ENCODE data around the gene HSPD1.

The HSPD1 gene

GRCh38 chr2:197480165-197481036, 19.2 kb downstream of the HSPD1 start:
- no peak for DNase-seq (ENCODE audit: low read depth)
- H3K4me3 ChIP-seq (ENCODE audit: low read length): no peak overlapping the region
- TF ChIP-seq CTCF (IDR thresholded peaks at IDR 0.05; ENCODE audit: insufficient read depth, low read depth, low read length, missing control alignments): no peak

- H3K4me3 ChIP-seq (ENCODE audit: low read length): no peak overlapping the region
- no peak for TF ChIP-seq CTCF (IDR thresholded peaks at IDR 0.05; ENCODE audit: insufficient read depth, low read depth, low read length, missing control alignments)
- DNase-seq (ENCODE audit: low read depth): no peak
Observed at GRCh38 chr2:197477797-197478196, 21.8 kb downstream of the HSPD1 start.

- DNase-seq (ENCODE audit: low read depth): no peak
- H3K4me3 ChIP-seq (ENCODE audit: low read length): no peak overlapping the region
Observed at GRCh38 chr2:197472166-197472565, 27.5 kb downstream of the HSPD1 start.

GRCh38 chr2:197464175-197464574, 35.5 kb downstream of the HSPD1 start:
- DNase-seq (ENCODE audit: low read depth): no peak
- no peak for TF ChIP-seq CTCF (IDR thresholded peaks at IDR 0.05; ENCODE audit: insufficient read depth, low read depth, low read length, missing control alignments)
- H3K4me3 ChIP-seq (ENCODE audit: low read length): no peak overlapping the region

More at GRCh38 chr2:197472166-197472565, 27.5 kb downstream of the HSPD1 start:
- TF ChIP-seq CTCF (IDR thresholded peaks at IDR 0.05; ENCODE audit: insufficient read depth, low read depth, low read length, missing control alignments): no peak

- DNase-seq (ENCODE audit: low read depth): peak; percentile 22
- TF ChIP-seq CTCF (IDR thresholded peaks at IDR 0.05; ENCODE audit: insufficient read depth, low read depth, low read length, missing control alignments): no peak
- H3K4me3 ChIP-seq (ENCODE audit: low read length): no peak overlapping the region
Observed at GRCh38 chr2:197461057-197461456, 38.6 kb downstream of the HSPD1 start.

GRCh38 chr2:197460649-197461048, 39.0 kb downstream of the HSPD1 start:
- DNase-seq (ENCODE audit: low read depth): no peak
- TF ChIP-seq CTCF (IDR thresholded peaks at IDR 0.05; ENCODE audit: insufficient read depth, low read depth, low read length, missing control alignments): no peak

GRCh38 chr2:197455428-197455827, 44.2 kb downstream of the HSPD1 start:
- TF ChIP-seq CTCF (IDR thresholded peaks at IDR 0.05; ENCODE audit: insufficient read depth, low read depth, low read length, missing control alignments): no peak
- no peak overlapping the region for H3K4me3 ChIP-seq (ENCODE audit: low read length)
- DNase-seq (ENCODE audit: low read depth): no peak

More at GRCh38 chr2:197460649-197461048, 39.0 kb downstream of the HSPD1 start:
- H3K4me3 ChIP-seq (ENCODE audit: low read length): no peak overlapping the region

Data from epithelial cell of esophagus (primary cell).